LNCaP clone FGC (cell line): ENCODE measurements around the gene CERS1.

ENCODE experiments used
- DNase-seq: peaks from one replicate; pipeline ENCODE4 v3.0.0-alpha.2; 2011; ENCODE audit warnings: low read depth
- H3K4me3 ChIP-seq: 2 replicates; pipeline ENCODE4 v1.5.1; 2011; ENCODE audit warnings: mild to moderate bottlenecking, low read depth, low read length, control low read depth
- CTCF ChIP-seq: IDR thresholded peaks from 2 replicates; pipeline ENCODE4 v1.5.1; 2012; ENCODE audit warnings: mild to moderate bottlenecking; ENCODE audit not compliant: control insufficient read depth, insufficient read depth; ENCODE audit errors: extremely low read depth

The CERS1 gene

GRCh38 chr19:18869023-18869618 is 26.8 kb downstream of the CERS1 start:
- H3K4me3 ChIP-seq = no peak overlapping the region
- no peak for TF ChIP-seq CTCF
- no peak for DNase-seq

DNA sequence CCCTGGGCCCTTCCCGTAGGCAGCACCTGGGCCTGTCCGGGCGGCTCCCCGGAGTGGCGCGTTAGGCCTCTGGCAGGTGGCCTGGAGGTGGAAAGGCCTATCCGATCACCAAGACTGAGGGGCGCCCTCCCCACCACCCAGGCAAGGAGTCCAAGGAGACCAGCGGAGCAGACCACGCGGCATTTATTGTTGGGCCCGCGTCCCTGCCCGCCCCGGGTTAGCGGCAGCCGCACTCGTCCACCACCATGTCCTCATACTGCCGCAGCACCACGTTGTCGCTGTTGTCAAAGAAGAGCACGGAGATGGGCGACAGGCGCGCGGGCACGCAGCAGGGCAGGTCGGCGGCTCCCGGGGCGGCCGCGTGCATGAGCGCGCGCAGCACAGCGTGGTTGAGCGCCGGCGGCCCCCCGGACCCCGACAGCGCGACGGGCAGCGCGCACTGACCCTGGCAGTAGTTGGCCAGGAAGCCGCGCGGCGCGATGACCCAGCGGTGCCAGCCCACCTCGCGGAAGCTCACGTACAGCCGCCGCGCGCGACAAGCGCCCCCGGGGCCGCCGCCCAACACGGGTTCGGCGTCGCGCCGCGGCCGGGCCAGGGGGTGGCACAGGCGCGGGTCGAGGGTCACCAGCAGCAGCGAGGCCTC is 27.5 kb downstream of the CERS1 start:
- no peak for DNase-seq
- no peak overlapping the region for H3K4me3 ChIP-seq
- no peak for TF ChIP-seq CTCF

- H3K4me3 ChIP-seq = no peak overlapping the region
- no peak for DNase-seq
- no peak for TF ChIP-seq CTCF
Observed at GRCh38 chr19:18867751-18868150, 28.2 kb downstream of the CERS1 start.

DNA sequence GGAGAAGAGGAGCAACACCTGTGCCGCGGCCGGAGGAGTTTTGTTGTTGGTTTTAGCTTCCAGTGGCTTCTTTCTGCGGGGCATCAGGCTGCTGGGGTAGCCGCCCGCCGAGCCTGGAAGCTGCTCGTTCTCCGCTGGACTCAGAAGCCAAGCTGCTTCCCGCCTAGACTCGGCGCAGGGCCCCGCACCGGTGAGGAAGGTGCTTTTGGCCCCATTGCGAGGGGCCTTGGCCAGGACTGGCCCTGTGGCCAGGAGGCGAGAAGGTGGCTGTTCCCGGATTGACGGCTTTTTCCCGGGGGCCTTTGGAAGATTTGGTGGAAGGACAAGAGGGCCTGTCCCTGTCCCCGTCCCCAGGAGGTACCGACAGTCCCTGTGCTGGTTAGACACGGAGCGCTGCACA is 28.8 kb downstream of the CERS1 start:
- no peak for TF ChIP-seq CTCF
- H3K4me3 ChIP-seq = no peak overlapping the region
- DNase-seq = no peak

DNA sequence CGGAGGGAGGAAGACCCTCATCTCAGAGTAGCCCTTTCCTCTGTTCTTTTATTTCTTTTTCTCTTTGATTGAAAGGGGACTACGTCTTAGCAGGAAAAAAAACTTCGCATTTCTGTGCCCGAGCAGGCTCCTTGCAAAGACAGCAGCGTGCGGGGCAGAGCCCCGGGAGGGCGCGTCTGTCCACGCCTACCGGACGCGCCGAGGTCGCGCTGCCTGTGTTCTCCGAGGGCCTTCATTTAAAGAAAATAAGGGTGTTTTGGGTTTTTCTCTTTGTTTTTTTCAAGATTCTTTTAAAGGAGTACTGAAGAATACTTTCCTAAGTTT is 29.2 kb downstream of the CERS1 start:
- TF ChIP-seq CTCF = no peak
- H3K4me3 ChIP-seq = no peak overlapping the region
- DNase-seq = no peak

GRCh38 chr19:18865973-18866799 is 29.8 kb downstream of the CERS1 start:
- DNase-seq = no peak
- no peak overlapping the region for H3K4me3 ChIP-seq
- peak; percentile 96 for TF ChIP-seq CTCF
